Neuronal stem cell (in vitro differentiated cells): ENCODE results near the gene EMC8.

Source experiments
- DNase-seq: peaks from one replicate; pipeline ENCODE4 v3.0.0-alpha.2; 2013; ENCODE audit warnings: low spot score
- H2AFZ ChIP-seq: one replicate; pipeline ENCODE4 v1.6.1; 2013; ENCODE audit warnings: mild to moderate bottlenecking, low read length, inconsistent platforms
- H2AK5ac ChIP-seq: 2 replicates; pipeline ENCODE4 v1.6.1; 2013; ENCODE audit warnings: low read depth, mild to moderate bottlenecking, inconsistent platforms, low read length, moderate library complexity, mixed read lengths
- H2BK120ac ChIP-seq: 2 replicates; pipeline ENCODE4 v1.6.1; 2013; ENCODE audit warnings: low read depth, mild to moderate bottlenecking, inconsistent platforms, low read length, moderate library complexity, mixed read lengths
- H2BK12ac ChIP-seq: one replicate; pipeline ENCODE4 v1.6.1; 2013; ENCODE audit warnings: low read length, inconsistent platforms
- H2BK15ac ChIP-seq: 2 replicates; pipeline ENCODE4 v1.6.1; 2013; ENCODE audit warnings: mild to moderate bottlenecking, low read length, inconsistent platforms, mixed read lengths
- H2BK5ac ChIP-seq: one replicate; pipeline ENCODE4 v1.6.1; 2013; ENCODE audit warnings: inconsistent platforms, mild to moderate bottlenecking, low read length, moderate library complexity
- H3K14ac ChIP-seq: one replicate; pipeline ENCODE4 v1.6.1; 2013; ENCODE audit warnings: low read length, inconsistent platforms
- H3K18ac ChIP-seq: 2 replicates; pipeline ENCODE4 v1.6.1; 2013; ENCODE audit warnings: low read length, inconsistent platforms
- H3K23ac ChIP-seq: 2 replicates; pipeline ENCODE4 v1.6.1; 2013; ENCODE audit warnings: low read depth, mild to moderate bottlenecking, mixed read lengths, low read length, inconsistent platforms; ENCODE audit not compliant: poor library complexity
- H3K27ac ChIP-seq: replicated peaks from 3 replicates; pipeline ENCODE4 v1.5.1; 2013; ENCODE audit warnings: low read length, inconsistent platforms
- H3K27me3 ChIP-seq, 3 experiments: 2 replicates each; pipeline ENCODE4 v1.6.1; 2013; ENCODE audit warnings: low read length in 3 of 3, mild to moderate bottlenecking in 2 of 3, inconsistent platforms in 1 of 3, low read depth in 1 of 3, mixed read lengths in 1 of 3, moderate library complexity in 1 of 3; ENCODE audit not compliant: control insufficient read depth in 3 of 3, insufficient read depth in 3 of 3
- H3K36me3 ChIP-seq, 2 donors: replicated peaks in 1 of 2; 2 replicates each; pipeline ENCODE4 v1.6.1; 2013; ENCODE audit warnings: low read length in 2 of 2; ENCODE audit not compliant: control insufficient read depth in 2 of 2, insufficient read depth in 2 of 2
- H3K4ac ChIP-seq: 2 replicates; pipeline ENCODE4 v1.6.1; 2013; ENCODE audit warnings: inconsistent platforms, mild to moderate bottlenecking, low read length, moderate library complexity
- H3K4me1 ChIP-seq, 2 donors: 1 replicate in 1 of 2; 2 replicates in 1 of 2; pipeline ENCODE4 v1.6.1; 2013; ENCODE audit warnings: low read length in 2 of 2, low read depth in 1 of 2; ENCODE audit not compliant: control insufficient read depth in 2 of 2, insufficient read depth in 1 of 2
- H3K4me2 ChIP-seq: one replicate; pipeline ENCODE4 v1.6.1; 2013; ENCODE audit warnings: mild to moderate bottlenecking, low read length, inconsistent platforms; ENCODE audit not compliant: insufficient read depth, poor library complexity, severe bottlenecking
- H3K4me3 ChIP-seq, 2 donors: 2 replicates each; pipeline ENCODE4 v1.5.1; 2013; ENCODE audit warnings: low read length in 2 of 2, mild to moderate bottlenecking in 2 of 2, inconsistent platforms in 1 of 2, moderate library complexity in 1 of 2
- H3K79me1 ChIP-seq: one replicate; pipeline ENCODE4 v1.6.1; 2013; ENCODE audit warnings: low read depth, mild to moderate bottlenecking, inconsistent platforms, low read length, moderate library complexity
- H3K9ac ChIP-seq: one replicate; pipeline ENCODE4 v1.6.1; 2013; ENCODE audit warnings: mild to moderate bottlenecking, low read depth, low read length, inconsistent platforms; ENCODE audit not compliant: poor library complexity
- H3K9me3 ChIP-seq, 2 donors: replicated peaks in 1 of 2; 2 replicates each; pipeline versions ENCODE3 to v1.6.1; 2013; ENCODE audit warnings: low read length in 2 of 2, mild to moderate bottlenecking in 2 of 2, inconsistent platforms in 1 of 2, low read depth in 1 of 2, mixed read lengths in 1 of 2, moderate library complexity in 1 of 2; ENCODE audit not compliant: control insufficient read depth in 2 of 2, insufficient read depth in 1 of 2
- H4K8ac ChIP-seq: one replicate; pipeline ENCODE4 v1.6.1; 2013; ENCODE audit warnings: low read depth, mild to moderate bottlenecking, inconsistent platforms, low read length, moderate library complexity
- H4K91ac ChIP-seq: one replicate; pipeline ENCODE4 v1.6.1; 2013; ENCODE audit warnings: low read length, low read depth, mild to moderate bottlenecking, inconsistent platforms; ENCODE audit not compliant: poor library complexity
- WGBS, 2 donors: extraction: QIAGEN DNeasy Blood & Tissue Kit; methylation state at CpG; one replicate each; pipeline ENCODE4 v1.1.7; 2013; ENCODE audit warnings: missing lambda C conversion rate in 2 of 2, mixed read lengths in 1 of 2; ENCODE audit not compliant: insufficient read length in 2 of 2, insufficient replicate concordance in 1 of 2; ENCODE audit errors: extremely low coverage in 2 of 2; 5-methylcytosine and 5-hydroxymethylcytosine counted together

Gene EMC8

GRCh38 chr16:85793662-85794298 lies 5.6 kb downstream of the EMC8 start:
- H2AFZ ChIP-seq, result no peak overlapping the region
- WGBS, 2 donors, result no CpG with 5 or more reads among the region's 5 CpGs
- H3K18ac ChIP-seq, result no peak overlapping the region
- H3K14ac ChIP-seq, result no peak overlapping the region
- peaks cover 0 to 3% of the 10 kb centered on the region in 2 donors for H3K9me3 ChIP-seq
- no peak overlapping the region for H2BK12ac ChIP-seq
- no peak overlapping the region for H4K8ac ChIP-seq
- DNase-seq, result no peak
- peaks cover 0 to 4% of the 10 kb centered on the region in 2 donors for H3K4me1 ChIP-seq
- peaks cover 27 to 74% of the 10 kb centered on the region in 2 donors for H3K36me3 ChIP-seq
- no peak overlapping the region for H3K4me3 ChIP-seq
- H3K9ac ChIP-seq, result no peak overlapping the region
- H4K91ac ChIP-seq, result no peak overlapping the region
- peak overlapping the region; percentile 38 for H3K23ac ChIP-seq
- no peak overlapping the region for H2BK15ac ChIP-seq
- no peak overlapping the region for H2BK5ac ChIP-seq
- no peak overlapping the region for H2AK5ac ChIP-seq
- no peak overlapping the region for H3K4me2 ChIP-seq
- no peak overlapping the region for H3K4ac ChIP-seq
- no peak overlapping the region for H2BK120ac ChIP-seq
- no peak overlapping the region for H3K27ac ChIP-seq
- H3K27me3 ChIP-seq, result no peaks in the 10 kb centered on the region
- H3K79me1 ChIP-seq, result peaks cover 12% of the 10 kb centered on the region

GRCh38 chr16:85789773-85790172 lies 9.6 kb downstream of the EMC8 start:
- H3K27ac ChIP-seq, result no peak overlapping the region
- no peak overlapping the region for H4K91ac ChIP-seq
- H2BK120ac ChIP-seq, result no peak overlapping the region
- no peak overlapping the region for H3K18ac ChIP-seq
- H2BK15ac ChIP-seq, result no peak overlapping the region
- H3K23ac ChIP-seq, result no peak overlapping the region
- no peak overlapping the region for H3K14ac ChIP-seq
- H2BK12ac ChIP-seq, result no peak overlapping the region
- H3K36me3 ChIP-seq, result peaks cover 38 to 80% of the 10 kb centered on the region in 2 donors
- H3K79me1 ChIP-seq, result peaks cover 13% of the 10 kb centered on the region
- H3K4me3 ChIP-seq, result no peak overlapping the region
- H4K8ac ChIP-seq, result no peak overlapping the region
- no peak overlapping the region for H2BK5ac ChIP-seq
- no peak overlapping the region for H2AFZ ChIP-seq
- no peak for DNase-seq
- no peak overlapping the region for H3K4me2 ChIP-seq
- peaks cover 0 to 3% of the 10 kb centered on the region in 2 donors for H3K9me3 ChIP-seq
- H3K9ac ChIP-seq, result no peak overlapping the region
- no peaks in the 10 kb centered on the region for H3K4me1 ChIP-seq
- H3K27me3 ChIP-seq, result no peaks in the 10 kb centered on the region
- no CpG with 5 or more reads among the region's 6 CpGs for WGBS, 2 donors
- no peak overlapping the region for H3K4ac ChIP-seq
- no peak overlapping the region for H2AK5ac ChIP-seq

GRCh38 chr16:85788819-85789218 lies 10.5 kb downstream of the EMC8 start:
- H3K18ac ChIP-seq, result no peak overlapping the region
- no peak overlapping the region for H4K8ac ChIP-seq
- no peak overlapping the region for H2AK5ac ChIP-seq
- no peaks in the 10 kb centered on the region for H3K27me3 ChIP-seq
- H3K9ac ChIP-seq, result peak overlapping the region; percentile 14
- H3K79me1 ChIP-seq, result peaks cover 16% of the 10 kb centered on the region
- no peak for DNase-seq
- H2BK5ac ChIP-seq, result no peak overlapping the region
- H2BK15ac ChIP-seq, result no peak overlapping the region
- H3K4me1 ChIP-seq, result no peaks in the 10 kb centered on the region
- no peak overlapping the region for H3K4me2 ChIP-seq
- no peak overlapping the region for H2AFZ ChIP-seq
- no peak overlapping the region for H3K4me3 ChIP-seq
- WGBS, 2 donors, result no CpG with 5 or more reads among the region's 11 CpGs
- no peak overlapping the region for H3K14ac ChIP-seq
- H3K4ac ChIP-seq, result no peak overlapping the region
- H3K9me3 ChIP-seq, result peaks cover 0 to 3% of the 10 kb centered on the region in 2 donors
- H3K27ac ChIP-seq, result no peak overlapping the region
- no peak overlapping the region for H2BK120ac ChIP-seq
- H3K36me3 ChIP-seq, result peaks cover 40 to 74% of the 10 kb centered on the region in 2 donors
- no peak overlapping the region for H2BK12ac ChIP-seq
- H4K91ac ChIP-seq, result no peak overlapping the region
- H3K23ac ChIP-seq, result no peak overlapping the region

GRCh38 chr16:85785927-85786326 lies 13.4 kb downstream of the EMC8 start:
- no peak overlapping the region for H2BK15ac ChIP-seq
- no peak overlapping the region for H3K23ac ChIP-seq
- no peak overlapping the region for H2BK5ac ChIP-seq
- no peak overlapping the region for H3K14ac ChIP-seq
- no peak overlapping the region for H2BK12ac ChIP-seq
- no peak overlapping the region for H4K8ac ChIP-seq
- no peak overlapping the region for H3K18ac ChIP-seq
- no peak overlapping the region for H3K9ac ChIP-seq
- no peak overlapping the region for H3K4ac ChIP-seq
- H3K4me1 ChIP-seq, result no peaks in the 10 kb centered on the region
- peaks cover 34 to 71% of the 10 kb centered on the region in 2 donors for H3K36me3 ChIP-seq
- H3K9me3 ChIP-seq, result no peaks in the 10 kb centered on the region
- no peaks in the 10 kb centered on the region for H3K27me3 ChIP-seq
- WGBS, 2 donors, result no CpG with 5 or more reads among the region's 2 CpGs
- H2AK5ac ChIP-seq, result no peak overlapping the region
- H3K4me2 ChIP-seq, result no peak overlapping the region
- no peak overlapping the region for H3K27ac ChIP-seq
- DNase-seq, result no peak
- no peak overlapping the region for H3K4me3 ChIP-seq
- no peak overlapping the region for H2BK120ac ChIP-seq
- H3K79me1 ChIP-seq, result peaks cover 16% of the 10 kb centered on the region
- H2AFZ ChIP-seq, result no peak overlapping the region
- no peak overlapping the region for H4K91ac ChIP-seq
